MCF 10A (cell line): ENCODE data around the gene MYO1D. TPM values are rescaled to one million over a fixed set of nuclear protein-coding genes. Genes with fewer than 3 reads are reported as not detected.
A peak's percentile ranks its signal among the peaks of the same experiment; 100 is the strongest.

Experiments used
- BruUV-seq: library from RNA; stranded (reverse); fragments of 400-500 nt; replicated peaks from 2 replicates; lab custom pipeline; 2021; lab: Mats Ljungman, UMichigan
- CTCF ChIA-PET: fragments of 300-600 bp; sonication (Branson Sonifier 250); formaldehyde crosslinking; extraction: SDS; loops from one replicate; lab custom pipeline; 2021; ENCODE audit warnings: antibody characterized with exemption, inconsistent platforms; lab: Yijun Ruan, JAX
- POLR2A ChIA-PET: fragments of 300-600, 350-650 bp; sonication (Branson Sonifier 250); formaldehyde crosslinking; extraction: SDS; loops from one replicate; lab custom pipeline; 2020; ENCODE audit warnings: antibody characterized with exemption, inconsistent platforms; lab: Yijun Ruan, JAX
- DNase-seq: peaks from one replicate; pipeline ENCODE4 v3.0.0-alpha.2; 2018; ENCODE audit not compliant: unreplicated experiment
- H3K27ac Mint-ChIP-seq: one replicate; pipeline ENCODE4 v1.8.0; 2022; ENCODE audit warnings: mild to moderate bottlenecking, low read depth, mixed read lengths; ENCODE audit not compliant: unreplicated experiment
- H3K27me3 Mint-ChIP-seq: one replicate; pipeline ENCODE4 v1.8.0; 2022; ENCODE audit warnings: mixed read lengths; ENCODE audit not compliant: insufficient read depth, unreplicated experiment
- H3K36me3 Mint-ChIP-seq: one replicate; pipeline ENCODE4 v1.8.0; 2022; ENCODE audit warnings: mild to moderate bottlenecking, moderate library complexity, mixed read lengths; ENCODE audit not compliant: insufficient read depth, unreplicated experiment
- H3K4me1 Mint-ChIP-seq: one replicate; pipeline ENCODE4 v1.8.0; 2022; ENCODE audit warnings: mixed read lengths; ENCODE audit not compliant: insufficient read depth, unreplicated experiment
- H3K4me3 Mint-ChIP-seq: one replicate; pipeline ENCODE4 v1.8.0; 2022; ENCODE audit warnings: mild to moderate bottlenecking, moderate library complexity, mixed read lengths; ENCODE audit not compliant: unreplicated experiment
- H3K9me3 Mint-ChIP-seq: one replicate; pipeline ENCODE4 v1.8.0; 2022; ENCODE audit warnings: mixed read lengths; ENCODE audit not compliant: unreplicated experiment
- intact Hi-C: fragments of 100-400 bp; cut with micrococcal nuclease; formaldehyde crosslinking; loops from 2 replicates; pipeline ENCODE4 v1.14.1; 2022
- total RNA-seq: library from RNA; stranded (reverse); gene quantifications from 2 replicates; pipeline ENCODE4 v1.2.3, GENCODE V29; 2022
- TF ChIP-seq, protein P1 (sequence below): fragments of 200-600 bp; IDR thresholded peaks from one replicate; pipeline ENCODE4 v1.8.0; 2022; ENCODE audit warnings: antibody characterized with exemption, mild to moderate bottlenecking; ENCODE audit not compliant: unreplicated experiment

Gene MYO1D
- total RNA-seq, 1 experiment from 2014 or later: 30.5 TPM

- DNase-seq: peak; percentile 56
- Mint-ChIP-seq H3K9me3 (no peaks in the 10 kb centered on the region), H3K4me1 (peaks cover 22% of the 10 kb centered on the region), H3K36me3 (no peaks in the 10 kb centered on the region), H3K27ac (peak overlapping the region; percentile 52), H3K4me3 (no peak overlapping the region), H3K27me3 (no peaks in the 10 kb centered on the region)
- ChIA-PET POLR2A (interaction anchor here (0.6 to 1.4 kb wide), 3 partner anchors 17 to 24 kb away, joined by 3 to 4 read pairs (median 3); partner anchors contain the start of gene CDK5R1), CTCF (interaction anchor here (0.6 kb wide), 2 partner anchors 142 to 412 kb away, joined by 3 read pairs; no protein-coding TSS in a partner anchor)
- intact Hi-C loops: no loop called here
- no TSS peak for BruUV-seq
- TF ChIP-seq, protein P1, sequence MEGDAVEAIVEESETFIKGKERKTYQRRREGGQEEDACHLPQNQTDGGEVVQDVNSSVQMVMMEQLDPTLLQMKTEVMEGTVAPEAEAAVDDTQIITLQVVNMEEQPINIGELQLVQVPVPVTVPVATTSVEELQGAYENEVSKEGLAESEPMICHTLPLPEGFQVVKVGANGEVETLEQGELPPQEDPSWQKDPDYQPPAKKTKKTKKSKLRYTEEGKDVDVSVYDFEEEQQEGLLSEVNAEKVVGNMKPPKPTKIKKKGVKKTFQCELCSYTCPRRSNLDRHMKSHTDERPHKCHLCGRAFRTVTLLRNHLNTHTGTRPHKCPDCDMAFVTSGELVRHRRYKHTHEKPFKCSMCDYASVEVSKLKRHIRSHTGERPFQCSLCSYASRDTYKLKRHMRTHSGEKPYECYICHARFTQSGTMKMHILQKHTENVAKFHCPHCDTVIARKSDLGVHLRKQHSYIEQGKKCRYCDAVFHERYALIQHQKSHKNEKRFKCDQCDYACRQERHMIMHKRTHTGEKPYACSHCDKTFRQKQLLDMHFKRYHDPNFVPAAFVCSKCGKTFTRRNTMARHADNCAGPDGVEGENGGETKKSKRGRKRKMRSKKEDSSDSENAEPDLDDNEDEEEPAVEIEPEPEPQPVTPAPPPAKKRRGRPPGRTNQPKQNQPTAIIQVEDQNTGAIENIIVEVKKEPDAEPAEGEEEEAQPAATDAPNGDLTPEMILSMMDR: no peak
These were observed 373.4 kb downstream of the MYO1D start for GRCh38 chr17:32503251-32504165.

DNA sequence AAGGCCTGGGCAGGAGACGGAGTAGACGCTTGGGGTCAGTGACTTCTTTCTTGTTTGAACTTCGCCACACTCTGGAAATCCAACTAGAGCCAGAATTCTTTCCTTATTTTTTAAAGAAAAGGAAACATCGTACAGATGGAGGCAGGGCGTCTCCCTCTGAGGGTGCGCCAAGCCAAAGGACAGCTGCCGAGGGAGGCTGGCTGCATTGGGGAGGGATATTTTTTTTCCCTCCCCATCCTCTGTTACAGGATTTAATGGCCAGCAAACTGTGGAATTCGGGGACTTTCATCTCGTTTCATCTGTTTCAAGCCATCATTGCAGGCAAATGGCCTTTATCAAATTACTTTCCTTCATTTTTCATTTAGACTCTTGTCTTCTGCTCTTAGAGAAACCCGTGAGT lies 374.2 kb downstream of the MYO1D start:
- CTCF ChIA-PET: no interaction called here

GRCh38 chr17:32502013-32502412 lies 374.9 kb downstream of the MYO1D start:
- TF ChIP-seq, protein P1: no peak
- ChIA-PET POLR2A (no interaction called here), CTCF (interaction anchor here (0.7 to 1.4 kb wide), 2 partner anchors 13 to 39 kb away, joined by 3 to 4 read pairs; no protein-coding TSS in a partner anchor)
- BruUV-seq: no TSS peak
- H3K4me3 Mint-ChIP-seq: no peak overlapping the region
- no peaks in the 10 kb centered on the region for H3K36me3 Mint-ChIP-seq
- H3K4me1 Mint-ChIP-seq: peaks cover 30% of the 10 kb centered on the region
- H3K27ac Mint-ChIP-seq: no peak overlapping the region
- no peaks in the 10 kb centered on the region for H3K27me3 Mint-ChIP-seq
- no peak for DNase-seq
- intact Hi-C loops: no loop called here
- no peaks in the 10 kb centered on the region for H3K9me3 Mint-ChIP-seq

More for the DNA sequence above, 374.2 kb downstream of the MYO1D start:
- POLR2A ChIA-PET: interaction anchor here (1.4 kb wide), 1 partner anchor 16 kb away, joined by 3 read pairs; no protein-coding TSS in a partner anchor
- BruUV-seq: no TSS peak
- TF ChIP-seq, protein P1: no peak
- H3K4me3 Mint-ChIP-seq: no peak overlapping the region
- H3K4me1 Mint-ChIP-seq: peaks cover 26% of the 10 kb centered on the region
- DNase-seq: no peak
- no peak overlapping the region for H3K27ac Mint-ChIP-seq
- H3K9me3 Mint-ChIP-seq: no peaks in the 10 kb centered on the region
- intact Hi-C loops: no loop called here
- H3K36me3 Mint-ChIP-seq: no peaks in the 10 kb centered on the region
- H3K27me3 Mint-ChIP-seq: no peaks in the 10 kb centered on the region

DNA sequence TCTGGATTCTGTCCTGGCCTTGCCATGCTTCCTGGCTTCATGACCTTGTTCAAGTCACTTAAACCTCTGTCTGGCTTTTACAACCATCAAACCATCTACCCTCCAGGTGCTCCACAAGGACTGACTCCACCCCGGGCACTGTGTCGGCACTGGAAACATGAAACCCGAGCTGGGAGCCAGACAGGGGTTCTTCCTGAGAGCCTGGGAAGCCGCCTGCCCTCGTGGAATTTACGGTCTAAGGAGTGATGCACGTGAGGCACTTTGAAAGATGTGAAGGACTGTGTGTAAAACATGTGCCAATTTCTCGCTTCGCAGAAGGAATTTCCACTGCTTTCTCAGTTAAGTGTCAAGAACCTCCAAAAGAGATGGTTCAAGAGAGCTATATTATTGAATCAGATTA lies 378.5 kb downstream of the MYO1D start:
- no peaks in the 10 kb centered on the region for H3K36me3 Mint-ChIP-seq
- ChIA-PET CTCF (interaction anchor here (1.2 to 1.6 kb wide), 3 partner anchors 12 to 160 kb away, joined by 3 to 4 read pairs (median 4); partner anchors contain the start of gene CDK5R1), POLR2A (no interaction called here)
- peak overlapping the region; percentile 73 for H3K27ac Mint-ChIP-seq
- no TSS peak for BruUV-seq
- no peak for DNase-seq
- H3K4me3 Mint-ChIP-seq: no peak overlapping the region
- TF ChIP-seq, protein P1: no peak
- peaks cover 22% of the 10 kb centered on the region for H3K4me1 Mint-ChIP-seq
- intact Hi-C loops: no loop called here
- no peaks in the 10 kb centered on the region for H3K9me3 Mint-ChIP-seq
- no peaks in the 10 kb centered on the region for H3K27me3 Mint-ChIP-seq
